ENCODE results near the gene HECW1.

Gene HECW1

DNA sequence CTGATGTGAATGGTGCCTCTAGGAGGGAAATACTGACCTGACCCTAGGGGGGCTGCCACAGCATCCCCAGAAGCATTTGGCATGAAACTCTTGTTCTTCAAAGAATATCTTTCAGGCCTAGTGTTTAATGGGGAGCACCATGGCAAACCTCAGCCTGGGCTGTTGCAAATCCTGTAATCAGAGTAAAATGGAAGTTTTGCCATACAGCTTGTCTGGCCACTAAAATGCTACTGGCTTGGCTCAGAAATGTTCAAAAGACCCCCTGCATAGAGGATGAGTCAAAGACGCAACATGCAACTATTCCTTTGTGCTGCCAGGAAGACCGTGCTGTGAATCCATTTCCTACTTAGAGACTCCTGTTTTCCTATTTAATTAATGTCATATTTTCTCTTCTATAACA is 26.7 kb downstream of the HECW1 start:
- TF ChIP-seq, protein P1, sequence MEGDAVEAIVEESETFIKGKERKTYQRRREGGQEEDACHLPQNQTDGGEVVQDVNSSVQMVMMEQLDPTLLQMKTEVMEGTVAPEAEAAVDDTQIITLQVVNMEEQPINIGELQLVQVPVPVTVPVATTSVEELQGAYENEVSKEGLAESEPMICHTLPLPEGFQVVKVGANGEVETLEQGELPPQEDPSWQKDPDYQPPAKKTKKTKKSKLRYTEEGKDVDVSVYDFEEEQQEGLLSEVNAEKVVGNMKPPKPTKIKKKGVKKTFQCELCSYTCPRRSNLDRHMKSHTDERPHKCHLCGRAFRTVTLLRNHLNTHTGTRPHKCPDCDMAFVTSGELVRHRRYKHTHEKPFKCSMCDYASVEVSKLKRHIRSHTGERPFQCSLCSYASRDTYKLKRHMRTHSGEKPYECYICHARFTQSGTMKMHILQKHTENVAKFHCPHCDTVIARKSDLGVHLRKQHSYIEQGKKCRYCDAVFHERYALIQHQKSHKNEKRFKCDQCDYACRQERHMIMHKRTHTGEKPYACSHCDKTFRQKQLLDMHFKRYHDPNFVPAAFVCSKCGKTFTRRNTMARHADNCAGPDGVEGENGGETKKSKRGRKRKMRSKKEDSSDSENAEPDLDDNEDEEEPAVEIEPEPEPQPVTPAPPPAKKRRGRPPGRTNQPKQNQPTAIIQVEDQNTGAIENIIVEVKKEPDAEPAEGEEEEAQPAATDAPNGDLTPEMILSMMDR (IDR thresholded peaks at IDR 0.05): no peak

- TF ChIP-seq, protein P1 (IDR thresholded peaks at IDR 0.05): no peak
Observed at GRCh38 chr7:43140186-43140585, 27.7 kb downstream of the HECW1 start.

GRCh38 chr7:43141091-43141490 is 28.6 kb downstream of the HECW1 start:
- TF ChIP-seq, protein P1 (IDR thresholded peaks at IDR 0.05): no peak

DNA sequence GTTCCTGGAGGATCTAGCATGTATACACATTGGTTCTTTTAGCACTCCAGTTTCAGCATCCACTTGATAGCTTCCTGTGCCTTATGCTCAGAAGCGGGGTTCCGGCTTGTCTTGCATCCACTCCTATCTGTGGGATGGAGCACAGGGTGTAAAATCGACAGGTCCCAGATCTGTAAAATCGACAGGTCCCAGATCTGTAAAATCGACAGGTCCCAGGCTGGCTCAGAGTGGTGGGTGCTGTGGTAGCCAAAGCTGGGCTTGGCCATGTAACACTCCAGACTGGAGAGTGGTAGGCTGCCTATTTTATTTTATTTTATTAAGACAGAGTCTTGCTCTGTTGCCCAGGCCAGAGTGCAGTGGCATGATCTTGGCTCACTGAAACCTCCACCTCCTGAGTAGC is 30.3 kb downstream of the HECW1 start:
- TF ChIP-seq, protein P1 (IDR thresholded peaks at IDR 0.05): no peak

GRCh38 chr7:43143918-43144589 is 31.6 kb downstream of the HECW1 start:
- TF ChIP-seq, protein P1 (IDR thresholded peaks at IDR 0.05): no peak

DNA sequence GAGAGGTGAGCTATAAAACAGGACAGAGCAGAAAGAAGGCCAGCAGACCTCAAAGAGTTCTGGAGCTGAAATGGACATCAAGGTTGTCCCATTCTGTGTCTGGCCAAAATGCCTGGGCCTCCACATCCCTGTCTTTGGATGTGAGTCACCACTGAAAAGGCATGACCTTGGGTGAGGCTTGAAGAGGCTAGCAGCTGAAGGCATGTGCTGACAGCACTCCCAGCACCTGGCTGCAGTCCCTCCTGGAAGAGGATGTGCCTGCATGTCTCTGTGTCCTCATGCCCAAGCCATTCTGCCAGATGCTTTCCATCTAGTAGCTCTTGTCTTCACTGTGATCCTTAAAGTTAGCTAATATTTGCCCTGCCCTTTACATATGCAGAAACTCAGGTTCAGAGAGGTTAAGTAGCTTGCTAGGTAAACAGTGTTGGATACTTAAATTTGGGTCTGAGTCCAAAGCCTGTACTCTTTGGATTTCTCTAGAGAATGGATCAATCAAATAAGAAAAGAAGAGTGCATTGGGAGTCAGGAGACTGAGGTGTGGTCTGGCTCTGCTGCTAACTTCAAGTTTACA is 35.8 kb downstream of the HECW1 start:
- TF ChIP-seq, protein P1 (IDR thresholded peaks at IDR 0.05): no peak

GRCh38 chr7:43151076-43151475 is 38.6 kb downstream of the HECW1 start:
- TF ChIP-seq, protein P1 (IDR thresholded peaks at IDR 0.05): no peak

Measured in LNCAP (cell line).